D721Med (cell line): ENCODE measurements around the gene AP5S1.

Experiments
- DNase-seq: peaks from one replicate; pipeline ENCODE4 v3.0.0; 2011; ENCODE audit warnings: low spot score; ENCODE audit not compliant: insufficient read length
- FAIRE-seq: peaks from 2 replicates; lab custom pipeline; 2011; peaks lifted over from hg19 to GRCh38; lab: Jason Lieb, UNC
- TF ChIP-seq, protein P1 (sequence below): IDR thresholded peaks from 2 replicates; pipeline ENCODE4 v1.5.1; 2012; ENCODE audit warnings: mild to moderate bottlenecking, control low read depth; ENCODE audit not compliant: insufficient read depth; ENCODE audit errors: missing control alignments

AP5S1 gene

DNA sequence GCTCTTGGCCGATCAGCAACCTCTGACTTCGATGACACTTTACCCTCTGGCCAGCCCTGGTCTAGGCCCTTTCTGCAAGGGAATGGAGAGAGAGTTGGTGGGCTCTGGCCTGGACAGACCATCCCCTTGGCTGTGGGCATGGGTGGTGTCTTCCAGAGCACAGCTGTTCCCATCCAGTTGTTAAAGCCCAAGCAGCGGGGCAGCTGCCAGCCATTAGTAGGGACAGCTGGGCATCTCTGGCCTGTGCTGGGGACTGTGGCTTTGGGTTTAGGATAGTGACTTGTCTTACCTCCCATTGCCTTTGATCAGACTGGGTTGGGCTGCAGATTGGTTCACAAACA lies 21.5 kb upstream of the AP5S1 start:
- no peak for FAIRE-seq
- TF ChIP-seq, protein P1, sequence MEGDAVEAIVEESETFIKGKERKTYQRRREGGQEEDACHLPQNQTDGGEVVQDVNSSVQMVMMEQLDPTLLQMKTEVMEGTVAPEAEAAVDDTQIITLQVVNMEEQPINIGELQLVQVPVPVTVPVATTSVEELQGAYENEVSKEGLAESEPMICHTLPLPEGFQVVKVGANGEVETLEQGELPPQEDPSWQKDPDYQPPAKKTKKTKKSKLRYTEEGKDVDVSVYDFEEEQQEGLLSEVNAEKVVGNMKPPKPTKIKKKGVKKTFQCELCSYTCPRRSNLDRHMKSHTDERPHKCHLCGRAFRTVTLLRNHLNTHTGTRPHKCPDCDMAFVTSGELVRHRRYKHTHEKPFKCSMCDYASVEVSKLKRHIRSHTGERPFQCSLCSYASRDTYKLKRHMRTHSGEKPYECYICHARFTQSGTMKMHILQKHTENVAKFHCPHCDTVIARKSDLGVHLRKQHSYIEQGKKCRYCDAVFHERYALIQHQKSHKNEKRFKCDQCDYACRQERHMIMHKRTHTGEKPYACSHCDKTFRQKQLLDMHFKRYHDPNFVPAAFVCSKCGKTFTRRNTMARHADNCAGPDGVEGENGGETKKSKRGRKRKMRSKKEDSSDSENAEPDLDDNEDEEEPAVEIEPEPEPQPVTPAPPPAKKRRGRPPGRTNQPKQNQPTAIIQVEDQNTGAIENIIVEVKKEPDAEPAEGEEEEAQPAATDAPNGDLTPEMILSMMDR = no peak
- no peak for DNase-seq

DNA sequence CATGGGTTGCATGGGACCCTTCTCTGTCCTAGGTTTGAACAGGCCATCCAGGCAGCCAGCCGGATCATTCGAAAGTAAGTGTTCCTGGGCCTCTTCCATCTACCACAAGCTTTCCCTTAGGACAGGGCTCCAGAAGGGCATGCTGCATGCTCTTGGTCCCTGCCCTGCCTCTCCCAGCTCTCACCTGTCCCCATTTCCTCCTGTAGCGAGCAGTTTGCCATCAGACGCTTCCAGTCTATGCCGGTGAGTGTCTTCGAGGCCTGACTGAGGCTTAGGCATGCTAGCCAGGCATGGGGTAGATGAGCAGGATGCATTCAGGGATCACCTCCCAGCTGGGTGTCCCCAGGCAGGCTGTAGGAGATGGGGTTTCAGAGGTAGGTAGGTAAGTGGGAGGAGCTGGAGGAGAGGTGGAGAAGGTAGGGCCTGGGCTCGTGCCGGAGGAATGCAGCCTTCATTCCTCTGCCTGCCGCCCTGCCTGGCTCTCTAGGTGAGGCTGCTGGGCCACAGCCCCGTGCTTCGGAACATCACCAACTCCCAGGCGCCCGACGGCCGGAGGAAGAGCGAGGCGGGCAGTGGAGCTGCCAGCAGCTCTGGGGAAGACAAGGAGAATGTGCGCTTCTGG lies 20.0 kb upstream of the AP5S1 start:
- DNase-seq (no peak), FAIRE-seq (no peak)
- TF ChIP-seq, protein P1 = no peak

DNA sequence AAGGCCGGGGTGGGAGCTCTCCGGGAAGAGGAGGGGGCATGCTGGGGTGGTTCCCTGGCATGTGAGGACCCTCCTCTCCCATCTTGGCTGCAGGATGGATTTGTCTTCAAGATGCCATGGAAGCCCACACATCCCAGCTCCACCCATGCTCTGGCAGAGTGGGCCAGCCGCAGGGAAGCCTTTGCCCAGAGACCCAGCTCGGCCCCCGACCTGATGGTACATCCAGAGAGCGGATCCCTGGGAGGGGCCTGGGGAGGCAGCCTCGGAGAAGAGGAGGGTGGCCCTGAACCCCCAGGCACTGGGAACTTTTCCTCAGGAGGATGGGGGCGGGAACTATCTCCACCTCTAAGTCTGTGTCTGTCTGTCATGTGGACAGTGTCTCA lies 19.5 kb upstream of the AP5S1 start:
- DNase-seq = no peak
- TF ChIP-seq, protein P1 = no peak
- no peak for FAIRE-seq

DNA sequence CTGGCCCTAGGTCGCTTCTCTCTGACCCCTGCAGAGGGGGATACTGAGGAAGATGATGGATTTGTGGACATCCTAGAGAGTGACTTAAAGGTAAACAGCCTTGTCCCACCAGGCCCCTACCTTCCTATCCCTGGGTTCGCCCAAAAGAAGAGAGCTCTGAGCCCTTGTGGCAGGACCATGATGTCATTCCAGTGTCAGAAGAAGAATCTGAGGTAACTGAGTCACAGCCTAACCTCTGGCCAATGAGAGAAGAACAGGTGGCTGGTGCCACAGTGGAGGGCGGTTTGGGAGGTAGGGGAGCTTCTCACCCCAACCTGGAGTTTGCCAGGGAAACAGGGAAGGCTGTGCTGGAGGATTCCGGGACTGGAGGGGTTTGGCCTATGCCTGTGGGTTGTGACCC lies 19.0 kb upstream of the AP5S1 start:
- TF ChIP-seq, protein P1 = no peak
- no peak for DNase-seq
- FAIRE-seq = no peak

DNA sequence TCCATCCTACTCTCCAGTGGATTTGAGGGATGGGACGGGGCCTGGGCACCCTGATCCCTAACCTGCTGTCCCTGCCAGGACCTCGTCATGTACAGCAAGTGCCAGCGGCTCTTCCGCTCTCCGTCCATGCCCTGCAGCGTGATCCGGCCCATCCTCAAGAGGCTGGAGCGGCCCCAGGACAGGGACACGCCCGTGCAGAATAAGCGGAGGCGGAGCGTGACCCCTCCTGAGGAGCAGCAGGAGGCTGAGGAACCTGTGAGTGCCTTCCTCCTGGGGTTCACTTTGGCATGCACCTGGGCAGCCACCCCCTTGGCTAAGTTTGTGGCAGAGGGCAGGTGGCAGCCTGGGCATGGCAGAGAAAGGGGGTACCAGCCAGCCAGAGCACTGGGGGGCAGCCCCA lies 18.5 kb upstream of the AP5S1 start:
- DNase-seq (no peak), FAIRE-seq (no peak)
- TF ChIP-seq, protein P1 = no peak

DNA sequence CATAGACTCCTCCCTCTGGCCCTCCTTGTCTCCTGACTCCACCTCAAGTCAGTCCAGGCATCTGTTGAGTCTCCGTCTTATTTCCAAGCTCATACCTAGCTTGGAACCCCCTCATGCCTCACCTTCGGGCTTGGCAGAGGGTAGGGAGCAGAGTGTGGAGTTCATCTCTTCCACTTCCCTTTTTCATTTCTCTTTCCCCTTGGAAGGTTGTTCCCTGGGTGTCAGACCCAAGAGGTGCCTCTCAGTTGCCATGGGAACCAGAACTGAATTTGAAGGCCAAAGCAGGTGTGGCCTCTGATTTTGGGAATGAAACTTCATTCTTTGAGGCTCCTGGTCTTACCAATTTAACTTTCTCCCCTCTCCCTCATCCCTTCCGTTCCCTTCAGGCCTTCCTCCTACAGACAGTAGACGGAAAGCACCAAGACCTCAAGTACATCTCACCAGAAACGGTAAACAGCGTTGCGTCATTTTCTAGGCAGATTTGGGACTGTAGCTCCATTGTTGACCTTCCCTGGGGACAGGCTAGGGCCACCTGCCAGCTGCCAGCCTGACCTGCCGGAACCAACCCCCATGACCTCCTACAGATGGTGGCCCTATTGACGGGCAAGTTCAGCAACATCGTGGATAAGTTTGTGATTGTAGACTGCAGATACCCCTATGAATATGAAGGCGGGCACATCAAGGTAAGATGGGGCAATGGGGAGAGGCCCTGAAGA lies 17.7 kb upstream of the AP5S1 start:
- no peak for FAIRE-seq
- TF ChIP-seq, protein P1 = no peak
- DNase-seq = no peak

DNA sequence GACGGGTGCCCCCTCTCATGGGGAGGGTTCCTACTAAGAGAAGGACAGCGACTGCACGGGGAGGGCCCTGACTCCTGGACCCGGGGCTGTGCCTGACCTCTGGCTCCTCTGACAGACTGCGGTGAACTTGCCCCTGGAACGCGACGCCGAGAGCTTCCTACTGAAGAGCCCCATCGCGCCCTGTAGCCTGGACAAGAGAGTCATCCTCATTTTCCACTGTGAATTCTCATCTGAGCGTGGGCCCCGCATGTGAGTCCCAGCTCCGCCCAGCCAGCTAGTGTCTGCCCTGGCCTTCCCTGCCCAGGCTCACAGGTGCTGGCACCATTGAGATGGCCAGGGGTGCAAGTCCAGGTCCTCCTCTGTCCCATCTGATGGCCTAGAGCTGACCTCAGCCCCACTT lies 17.1 kb upstream of the AP5S1 start:
- DNase-seq = no peak
- FAIRE-seq = no peak
- TF ChIP-seq, protein P1 = no peak
